ENCODE results near the gene ONECUT3.
A peak's percentile ranks its signal among the peaks of the same experiment; 100 is the strongest.

The ONECUT3 gene

GRCh38 chr19:1825909-1826556, 72.7 kb downstream of the ONECUT3 start:
- peak; percentile 92 for TF ChIP-seq CTCF (conservative IDR thresholded peaks at IDR 0.05)
- peak overlapping the region; percentile 9; the same call in 1 of the 2 replicates for H3K27ac ChIP-seq

GRCh38 chr19:1826557-1827521, 73.5 kb downstream of the ONECUT3 start:
- no peak for TF ChIP-seq CTCF (conservative IDR thresholded peaks at IDR 0.05)
- H3K27ac ChIP-seq = no peak overlapping the region

- peak overlapping the region; percentile 73; the same call in 1 of the 2 replicates for H3K27ac ChIP-seq
- TF ChIP-seq CTCF (conservative IDR thresholded peaks at IDR 0.05) = no peak
Measured at GRCh38 chr19:1827566-1828278, 74.4 kb downstream of the ONECUT3 start.

GRCh38 chr19:1828279-1829238, 75.3 kb downstream of the ONECUT3 start:
- no peak for TF ChIP-seq CTCF (conservative IDR thresholded peaks at IDR 0.05)
- peak overlapping the region; percentile 73 for H3K27ac ChIP-seq

GRCh38 chr19:1829958-1830357, 76.7 kb downstream of the ONECUT3 start:
- H3K27ac ChIP-seq = peak overlapping the region; percentile 73
- TF ChIP-seq CTCF (conservative IDR thresholded peaks at IDR 0.05) = no peak

- TF ChIP-seq CTCF (conservative IDR thresholded peaks at IDR 0.05) = no peak
- H3K27ac ChIP-seq = peak overlapping the region; percentile 73
Measured at GRCh38 chr19:1830568-1830967, 77.3 kb downstream of the ONECUT3 start.
